ENCODE measurements around the gene SCFD2. TPM values are rescaled to one million over a fixed set of nuclear protein-coding genes. Genes with fewer than 3 reads are reported as not detected.

SCFD2 gene
- total RNA-seq, 1 experiment from 2014 or later: 19.2 TPM

DNA sequence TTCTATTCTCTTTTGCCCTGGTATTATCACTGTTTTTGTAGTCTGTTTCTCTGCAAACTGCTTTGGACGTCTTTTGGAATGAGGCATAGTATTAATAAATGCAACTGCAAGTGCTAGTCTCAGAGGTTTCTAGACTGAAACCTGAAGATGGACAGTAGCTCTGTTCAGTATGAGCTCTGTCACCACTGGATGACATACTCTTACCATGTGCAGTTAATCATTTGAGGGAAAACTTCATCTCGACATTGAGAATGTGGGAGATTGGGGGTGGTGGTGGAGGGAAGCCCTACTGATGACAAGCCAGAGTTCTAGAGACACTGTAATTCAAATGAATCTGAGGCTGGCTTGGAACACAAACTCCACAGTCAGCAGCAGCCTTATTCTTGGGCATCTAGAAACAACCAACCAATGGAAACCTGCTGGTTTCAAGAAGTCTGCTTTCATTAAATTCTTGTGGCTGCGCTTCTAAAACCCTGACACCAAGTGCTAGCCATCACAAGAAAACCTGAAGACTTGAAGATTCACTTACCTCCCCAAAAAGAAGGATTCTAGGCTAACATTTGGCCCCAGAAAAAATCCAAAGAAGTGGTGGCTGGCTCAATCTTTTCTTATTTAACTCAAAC lies 342.1 kb downstream of the SCFD2 start:
- Mint-ChIP-seq H3K4me1 (ENCODE audit: insufficient read depth, unreplicated experiment) (peaks cover 10% of the 10 kb centered on the region), H3K27ac (ENCODE audit: low read depth, unreplicated experiment) (no peak overlapping the region), H3K9me3 (ENCODE audit: unreplicated experiment) (no peaks in the 10 kb centered on the region), H3K4me3 (ENCODE audit: unreplicated experiment) (no peak overlapping the region), H3K27me3 (ENCODE audit: insufficient read depth, unreplicated experiment) (no peaks in the 10 kb centered on the region), H3K36me3 (ENCODE audit: insufficient read depth, unreplicated experiment) (no peaks in the 10 kb centered on the region)
- POLR2A ChIA-PET: no interaction called here
- intact Hi-C loops (cut with micrococcal nuclease): loop anchor here (5.0 kb wide), 1 partner anchor 164 kb away; no protein-coding TSS in a partner anchor
- TF ChIP-seq, protein P1, sequence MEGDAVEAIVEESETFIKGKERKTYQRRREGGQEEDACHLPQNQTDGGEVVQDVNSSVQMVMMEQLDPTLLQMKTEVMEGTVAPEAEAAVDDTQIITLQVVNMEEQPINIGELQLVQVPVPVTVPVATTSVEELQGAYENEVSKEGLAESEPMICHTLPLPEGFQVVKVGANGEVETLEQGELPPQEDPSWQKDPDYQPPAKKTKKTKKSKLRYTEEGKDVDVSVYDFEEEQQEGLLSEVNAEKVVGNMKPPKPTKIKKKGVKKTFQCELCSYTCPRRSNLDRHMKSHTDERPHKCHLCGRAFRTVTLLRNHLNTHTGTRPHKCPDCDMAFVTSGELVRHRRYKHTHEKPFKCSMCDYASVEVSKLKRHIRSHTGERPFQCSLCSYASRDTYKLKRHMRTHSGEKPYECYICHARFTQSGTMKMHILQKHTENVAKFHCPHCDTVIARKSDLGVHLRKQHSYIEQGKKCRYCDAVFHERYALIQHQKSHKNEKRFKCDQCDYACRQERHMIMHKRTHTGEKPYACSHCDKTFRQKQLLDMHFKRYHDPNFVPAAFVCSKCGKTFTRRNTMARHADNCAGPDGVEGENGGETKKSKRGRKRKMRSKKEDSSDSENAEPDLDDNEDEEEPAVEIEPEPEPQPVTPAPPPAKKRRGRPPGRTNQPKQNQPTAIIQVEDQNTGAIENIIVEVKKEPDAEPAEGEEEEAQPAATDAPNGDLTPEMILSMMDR (IDR thresholded peaks at IDR 0.05; ENCODE audit: unreplicated experiment): no peak
- DNase-seq (ENCODE audit: unreplicated experiment): no peak
- BruUV-seq (replicated peaks): no TSS peak
- CTCF ChIA-PET: interaction anchor here (0.8 kb wide), 1 partner anchor 14 kb away, joined by 3 read pairs; no protein-coding TSS in a partner anchor

DNA sequence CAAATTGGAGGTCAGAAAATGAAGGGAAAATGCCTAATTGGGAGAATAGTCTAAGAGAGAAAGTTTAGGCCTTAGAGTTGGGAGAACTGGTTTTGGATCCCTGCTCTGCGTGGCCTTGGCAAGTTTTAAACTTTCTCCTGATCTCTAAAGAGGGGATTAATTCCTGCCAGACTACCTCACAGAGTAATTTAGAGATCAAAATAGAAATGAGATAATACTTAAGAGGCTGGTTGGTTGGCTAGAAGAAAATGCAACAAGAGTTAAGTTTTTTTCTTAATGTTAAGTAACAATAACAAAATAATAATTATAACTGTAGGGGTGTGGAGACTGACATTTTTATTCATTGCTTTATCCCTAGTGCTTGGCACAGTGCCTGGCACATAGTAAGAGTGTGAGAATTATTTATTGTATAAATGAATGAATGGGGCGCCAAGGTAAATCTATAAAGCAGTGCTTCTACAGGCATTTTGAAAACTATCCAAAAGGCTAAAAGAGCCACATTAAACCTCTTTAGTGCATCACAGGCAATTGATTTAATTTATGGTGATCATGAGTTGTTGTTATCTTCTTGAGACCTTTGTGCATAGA lies 343.3 kb downstream of the SCFD2 start:
- Mint-ChIP-seq H3K36me3 (ENCODE audit: insufficient read depth, unreplicated experiment) (no peaks in the 10 kb centered on the region), H3K9me3 (ENCODE audit: unreplicated experiment) (no peaks in the 10 kb centered on the region), H3K27ac (ENCODE audit: low read depth, unreplicated experiment) (no peak overlapping the region), H3K4me1 (ENCODE audit: insufficient read depth, unreplicated experiment) (peaks cover 10% of the 10 kb centered on the region), H3K4me3 (ENCODE audit: unreplicated experiment) (no peak overlapping the region), H3K27me3 (ENCODE audit: insufficient read depth, unreplicated experiment) (no peaks in the 10 kb centered on the region)
- POLR2A ChIA-PET: no interaction called here
- TF ChIP-seq, protein P1 (IDR thresholded peaks at IDR 0.05; ENCODE audit: unreplicated experiment): no peak
- no peak for DNase-seq (ENCODE audit: unreplicated experiment)
- no TSS peak for BruUV-seq (replicated peaks)
- intact Hi-C loops (cut with micrococcal nuclease): loop anchor here (5.0 kb wide), 1 partner anchor 165 kb away; no protein-coding TSS in a partner anchor
- CTCF ChIA-PET: no interaction called here

DNA sequence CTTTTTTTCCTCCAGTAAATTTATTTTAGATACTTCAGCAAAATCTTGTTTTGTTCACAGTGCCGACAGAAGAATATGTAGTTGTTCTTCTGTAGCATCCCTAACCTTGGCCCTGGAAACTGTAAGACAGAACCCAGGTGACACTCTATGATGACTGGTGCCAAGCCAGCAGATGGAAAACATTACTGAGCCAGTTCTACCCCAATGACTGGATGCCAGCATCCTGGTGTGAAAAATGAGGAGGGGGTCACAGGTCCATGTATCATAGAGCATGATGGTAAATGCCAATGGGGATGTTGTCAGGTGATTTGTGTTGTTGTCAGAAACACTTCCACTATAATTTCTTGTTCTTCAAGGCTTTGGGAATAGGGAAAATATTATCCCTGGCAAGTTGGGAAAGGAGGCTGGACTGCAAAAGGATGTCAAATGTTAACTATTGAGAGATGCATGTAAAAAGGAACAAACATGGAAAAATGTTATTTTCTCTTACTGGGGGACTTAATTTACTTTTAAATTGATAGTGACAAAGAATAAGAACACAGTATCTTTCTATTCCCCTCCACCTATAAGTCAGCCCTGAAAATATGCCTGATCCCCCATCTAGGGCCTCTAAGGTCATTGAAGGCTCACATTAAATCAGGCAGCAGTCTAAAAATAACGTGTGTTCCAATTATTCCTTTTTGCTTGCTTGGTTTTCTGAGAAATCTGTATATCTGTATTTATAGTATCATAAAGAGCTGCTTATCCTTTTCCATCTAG lies 343.9 kb downstream of the SCFD2 start:
- no peak overlapping the region for H3K27ac Mint-ChIP-seq (ENCODE audit: low read depth, unreplicated experiment)
- POLR2A ChIA-PET: interaction anchor here (0.8 kb wide), 1 partner anchor 11 kb away, joined by 5 read pairs; no protein-coding TSS in a partner anchor

More for the DNA sequence above, 343.9 kb downstream of the SCFD2 start:
- CTCF ChIA-PET: no interaction called here
- Mint-ChIP-seq H3K9me3 (ENCODE audit: unreplicated experiment) (no peaks in the 10 kb centered on the region), H3K4me1 (ENCODE audit: insufficient read depth, unreplicated experiment) (peaks cover 10% of the 10 kb centered on the region), H3K27me3 (ENCODE audit: insufficient read depth, unreplicated experiment) (no peaks in the 10 kb centered on the region), H3K36me3 (ENCODE audit: insufficient read depth, unreplicated experiment) (no peaks in the 10 kb centered on the region), H3K4me3 (ENCODE audit: unreplicated experiment) (no peak overlapping the region)
- BruUV-seq (replicated peaks): no TSS peak
- no peak for DNase-seq (ENCODE audit: unreplicated experiment)
- intact Hi-C loops (cut with micrococcal nuclease): loop anchor here (5.0 kb wide), 1 partner anchor 165 kb away; no protein-coding TSS in a partner anchor
- TF ChIP-seq, protein P1 (IDR thresholded peaks at IDR 0.05; ENCODE audit: unreplicated experiment): no peak
